HG03103 (cell line): Measurements from ENCODE around the gene ENC1.

ENCODE experiments used
- ATAC-seq: cut with Tn5 transposase; IDR thresholded peaks from one replicate; pipeline ENCODE4 v1.9.1; 2021; ENCODE audit warnings: low read depth; ENCODE audit not compliant: unreplicated experiment

ENC1 gene

GRCh38 chr5:74616236-74617146 lies 24.0 kb downstream of the ENC1 start:
- ATAC-seq, result no peak

- no peak for ATAC-seq
These were observed 27.2 kb downstream of the ENC1 start for GRCh38 chr5:74613283-74613682.

GRCh38 chr5:74612045-74612444 lies 28.5 kb downstream of the ENC1 start:
- ATAC-seq, result no peak

GRCh38 chr5:74608736-74609601 lies 31.6 kb downstream of the ENC1 start:
- no peak for ATAC-seq

DNA sequence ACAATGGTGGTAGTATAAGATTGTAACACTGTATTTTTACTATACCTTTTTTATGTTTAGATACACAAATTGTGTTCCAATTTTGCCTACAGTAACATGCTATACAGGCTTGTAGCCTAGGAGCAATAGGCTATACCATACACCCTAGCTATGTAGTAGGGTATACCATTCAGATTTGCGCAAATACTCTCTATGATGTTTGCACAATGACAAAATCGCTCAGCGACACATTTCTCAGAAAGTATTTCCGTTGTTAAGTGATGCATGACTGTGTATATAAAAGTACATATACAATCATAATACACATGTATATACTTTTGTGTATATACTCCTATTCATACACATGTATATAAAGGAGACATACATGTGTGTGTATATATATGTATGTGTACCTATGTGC lies 34.8 kb downstream of the ENC1 start:
- ATAC-seq, result no peak

DNA sequence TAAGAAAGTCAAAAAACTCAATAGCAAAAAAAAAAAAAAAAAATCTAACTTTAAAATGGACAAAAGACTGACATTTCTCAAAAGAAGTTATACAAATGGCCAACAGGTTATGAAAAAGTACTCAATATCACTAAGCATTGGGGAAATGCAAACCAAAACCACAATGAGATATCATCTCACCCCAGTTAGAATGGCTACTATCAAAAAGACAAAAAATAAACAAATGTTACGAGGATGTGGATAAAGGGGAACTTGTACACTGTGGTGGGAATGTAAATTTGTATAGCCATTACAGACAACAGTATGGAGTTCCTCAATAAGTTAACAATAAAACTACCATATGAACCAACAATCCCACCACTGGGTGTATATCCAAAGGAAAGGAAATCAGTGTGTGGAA lies 37.2 kb downstream of the ENC1 start:
- ATAC-seq, result no peak

DNA sequence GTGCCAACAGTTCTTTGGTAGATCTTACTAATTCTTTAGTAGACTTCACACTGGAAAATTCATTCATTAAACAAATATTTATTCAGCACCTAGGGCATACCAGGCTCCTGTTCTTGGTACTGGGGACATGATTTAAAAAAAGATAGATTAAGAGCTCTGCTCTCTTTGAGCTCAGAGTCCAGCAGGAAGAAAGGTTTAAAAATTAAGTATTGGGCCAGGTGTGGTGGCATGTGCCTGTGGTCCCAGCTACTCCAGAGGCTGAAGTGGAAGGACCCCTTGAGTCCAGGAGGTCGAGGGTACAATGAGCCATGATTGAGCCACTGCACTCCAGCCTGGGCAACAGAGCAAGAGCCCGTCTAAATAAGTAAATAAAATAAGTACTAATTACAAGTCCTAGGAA lies 41.4 kb downstream of the ENC1 start:
- ATAC-seq, result no peak

DNA sequence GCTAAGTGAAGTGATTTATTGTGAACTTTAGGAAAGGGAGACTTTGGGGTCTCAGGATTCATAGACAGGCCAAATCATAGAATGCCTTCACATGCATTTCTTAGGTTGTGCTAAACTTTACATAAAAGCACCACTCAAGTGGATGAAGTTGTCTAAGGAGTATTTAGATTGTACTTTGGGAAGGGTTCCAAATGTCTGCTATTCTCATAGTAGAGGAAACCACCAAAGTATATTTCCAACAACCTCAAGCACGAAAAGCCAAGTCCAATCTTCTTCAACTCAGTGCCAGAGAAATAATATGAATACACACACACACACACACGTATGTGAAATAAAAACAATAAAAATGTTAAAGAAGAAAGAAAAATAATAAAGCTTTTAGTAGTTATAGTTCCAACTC lies 41.8 kb downstream of the ENC1 start:
- ATAC-seq, result no peak

DNA sequence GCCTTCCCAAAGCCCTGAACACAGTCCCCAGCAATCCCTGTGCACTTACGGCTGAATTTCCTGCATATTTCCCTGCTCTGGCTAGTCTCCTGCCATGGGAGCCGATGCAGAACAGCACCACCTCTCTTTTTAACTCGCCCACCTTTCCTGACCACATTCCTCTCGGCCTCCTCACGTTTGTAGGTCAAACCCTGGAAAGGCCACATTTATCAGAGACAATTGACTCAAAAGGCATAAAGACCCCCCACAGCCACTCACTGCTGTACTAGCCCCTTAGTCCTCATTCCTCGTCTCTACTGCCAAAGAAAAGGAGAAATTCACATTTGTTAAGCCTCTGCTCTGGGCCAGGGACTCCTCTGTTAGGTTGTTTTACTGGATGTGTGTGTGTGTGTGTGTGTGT lies 43.6 kb downstream of the ENC1 start:
- no peak for ATAC-seq

DNA sequence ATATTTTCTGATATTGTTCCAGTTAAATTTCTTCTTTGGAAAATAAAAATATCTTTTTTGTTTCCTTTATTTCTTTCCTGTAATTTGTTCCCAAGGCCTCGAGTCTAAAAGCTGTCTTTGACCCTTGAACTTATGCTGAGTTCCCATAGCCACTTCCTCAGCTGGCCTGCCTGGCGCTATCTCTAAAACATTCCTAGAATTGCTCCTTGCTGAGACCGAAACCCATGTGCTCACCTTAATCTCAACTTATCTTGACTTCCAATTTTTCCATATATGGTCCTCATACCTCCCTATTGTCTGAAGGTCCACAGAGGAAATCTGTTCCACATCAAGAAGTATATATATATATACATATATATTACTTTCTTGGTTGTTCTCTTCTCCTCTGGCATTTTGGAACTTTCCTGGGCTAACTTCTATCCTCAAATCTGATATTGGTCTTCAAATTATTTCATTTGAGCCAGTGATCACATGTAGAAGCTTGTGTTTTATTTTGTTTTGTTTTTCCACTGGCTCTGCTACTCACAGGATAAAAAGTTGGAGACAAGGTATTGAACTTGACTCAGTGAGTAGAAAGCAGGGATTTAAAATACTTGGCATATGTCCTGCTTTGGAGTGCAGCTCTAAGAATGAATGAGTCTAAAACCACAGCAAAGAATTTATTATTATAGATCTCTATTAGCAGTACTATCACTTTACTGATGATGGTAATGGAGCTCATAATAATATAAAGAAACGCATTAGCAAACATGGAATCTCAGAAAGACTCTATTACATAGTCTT lies 45.2 kb downstream of the ENC1 start:
- no peak for ATAC-seq

DNA sequence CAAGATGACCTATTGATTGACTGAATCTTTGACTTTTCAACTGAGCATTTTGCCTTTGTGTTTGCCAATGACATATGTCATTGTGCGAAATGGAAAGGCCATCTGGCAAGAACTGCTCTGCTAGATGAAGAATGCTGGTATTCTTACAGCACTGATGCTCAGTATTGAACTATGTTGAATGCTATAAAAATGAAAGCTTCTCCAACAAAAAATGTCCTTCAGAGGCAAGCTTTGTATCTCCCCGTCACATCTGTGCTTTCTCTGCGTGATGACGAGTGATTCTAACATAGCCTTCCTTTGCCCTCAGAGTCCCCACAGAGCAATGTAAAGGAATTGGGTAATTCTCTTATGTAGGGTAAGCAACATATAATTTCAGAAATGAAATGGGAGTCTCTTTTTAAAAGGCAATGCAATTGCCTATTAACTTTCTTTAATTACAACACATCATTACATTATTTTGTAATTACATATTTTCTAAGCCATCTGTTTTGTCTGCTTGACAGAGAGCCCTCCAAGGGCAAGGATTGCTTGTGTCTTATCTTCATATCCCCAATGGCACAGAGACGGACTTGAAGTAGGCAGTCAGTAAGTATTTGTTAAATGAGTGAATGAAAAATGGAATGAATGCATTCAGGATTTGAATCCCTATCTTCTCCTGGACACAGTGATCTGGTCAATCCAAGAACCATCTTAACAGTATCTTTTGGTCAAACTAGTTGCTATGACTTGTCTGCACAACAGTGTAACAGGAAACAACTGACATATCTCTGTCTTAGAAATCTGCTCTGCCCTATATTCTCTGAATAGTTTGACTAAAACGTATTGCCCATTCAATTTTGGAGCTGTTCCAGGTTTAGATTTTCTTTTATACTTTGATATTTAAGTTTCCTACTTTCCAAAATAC lies 46.1 kb downstream of the ENC1 start:
- ATAC-seq, result no peak

DNA sequence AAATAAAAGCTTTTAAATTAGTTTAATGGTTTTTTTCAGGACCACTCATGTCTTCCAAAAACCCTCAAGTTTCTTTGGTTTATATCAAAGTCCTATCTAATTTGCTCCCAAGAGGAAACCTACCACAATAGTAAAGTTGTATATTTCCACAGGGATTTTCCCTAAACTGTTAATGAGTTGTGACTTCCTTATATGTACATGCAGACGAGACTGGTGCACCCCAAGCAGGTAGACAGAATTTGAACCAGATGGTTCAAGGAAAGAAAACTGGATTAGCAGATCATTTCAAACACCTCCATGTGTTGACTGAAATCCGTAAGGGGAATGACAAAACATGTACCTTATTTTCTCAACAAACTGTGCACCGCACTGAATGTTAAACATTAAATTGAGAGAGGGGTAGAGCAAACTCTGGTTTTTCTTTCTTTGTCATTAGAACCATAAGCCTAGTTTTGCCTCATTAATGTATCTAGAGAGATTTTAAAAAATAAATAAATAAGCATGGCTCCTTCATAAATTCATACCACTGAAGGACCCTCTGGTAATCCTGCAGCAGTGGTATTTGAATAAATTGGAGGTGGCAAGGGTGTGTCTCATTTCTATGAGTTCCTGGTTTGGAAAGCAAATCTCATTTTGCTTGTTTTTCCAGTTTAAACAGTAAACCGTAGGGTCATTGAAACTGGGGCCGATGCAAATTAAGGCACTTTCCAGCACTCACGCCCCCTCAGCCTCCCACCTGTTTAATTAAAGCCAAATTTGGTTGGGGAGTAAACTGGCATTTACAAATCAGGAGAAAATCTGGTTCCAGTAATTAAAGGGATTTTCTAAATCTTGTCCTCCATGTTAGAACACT lies 51.1 kb downstream of the ENC1 start:
- ATAC-seq, result no peak

DNA sequence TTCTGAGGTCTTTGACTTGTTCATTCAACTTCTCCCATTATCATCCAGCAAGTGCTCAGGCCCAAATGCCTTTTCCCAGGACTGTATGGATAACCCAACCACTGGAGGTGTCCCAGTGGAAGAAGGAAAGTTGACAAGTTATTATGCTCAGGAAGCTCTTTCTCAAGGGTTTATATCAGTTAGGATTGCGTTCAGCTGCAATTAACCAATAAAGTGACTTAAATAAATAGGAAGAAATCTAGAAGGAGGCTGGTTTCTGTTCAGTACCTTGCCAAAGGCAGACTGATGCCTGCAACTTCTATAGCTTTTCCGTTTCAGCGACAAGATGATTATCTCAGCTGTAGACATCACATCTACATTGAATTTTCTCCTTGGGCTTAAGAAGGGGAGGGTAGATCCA lies 52.1 kb downstream of the ENC1 start:
- no peak for ATAC-seq

DNA sequence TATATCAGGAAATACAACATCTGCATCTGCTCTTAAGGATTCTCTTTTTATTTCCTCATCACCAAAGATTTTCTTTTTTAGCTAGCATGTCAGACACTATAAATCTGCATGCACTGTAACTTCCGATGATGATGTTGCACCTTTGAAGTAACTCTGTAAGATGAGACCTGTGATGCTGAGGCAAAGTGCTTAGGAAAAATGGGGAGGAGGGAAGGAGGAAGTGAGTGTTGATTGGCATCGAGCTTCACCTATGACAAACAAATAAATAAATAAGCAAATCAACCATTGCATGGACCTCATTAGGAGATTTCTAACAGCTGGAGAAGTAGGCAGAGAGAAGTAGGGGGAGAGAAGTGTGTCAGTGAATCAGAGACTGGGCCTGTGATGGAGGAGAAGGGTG lies 52.6 kb downstream of the ENC1 start:
- no peak for ATAC-seq

- no peak for ATAC-seq
These were observed 53.2 kb downstream of the ENC1 start for GRCh38 chr5:74587300-74587699.

DNA sequence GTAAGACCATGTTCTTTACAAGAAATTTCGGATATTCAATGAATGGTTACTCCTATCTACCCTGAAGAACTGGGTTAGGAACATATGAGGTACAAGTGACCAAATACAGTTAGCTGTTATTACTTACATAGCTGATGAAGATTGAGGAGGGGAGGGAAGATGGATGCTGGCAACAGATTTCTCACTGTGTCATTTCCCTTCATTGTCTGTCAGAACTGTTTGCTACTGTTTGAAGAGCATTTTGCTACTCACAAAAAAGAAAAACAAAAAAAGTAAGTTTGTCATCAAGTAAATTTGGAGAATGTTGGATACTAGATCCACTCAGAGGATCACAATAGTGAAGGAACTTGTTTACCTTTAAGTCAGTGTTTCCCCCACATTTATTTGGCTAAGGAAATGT lies 53.7 kb downstream of the ENC1 start:
- no peak for ATAC-seq

DNA sequence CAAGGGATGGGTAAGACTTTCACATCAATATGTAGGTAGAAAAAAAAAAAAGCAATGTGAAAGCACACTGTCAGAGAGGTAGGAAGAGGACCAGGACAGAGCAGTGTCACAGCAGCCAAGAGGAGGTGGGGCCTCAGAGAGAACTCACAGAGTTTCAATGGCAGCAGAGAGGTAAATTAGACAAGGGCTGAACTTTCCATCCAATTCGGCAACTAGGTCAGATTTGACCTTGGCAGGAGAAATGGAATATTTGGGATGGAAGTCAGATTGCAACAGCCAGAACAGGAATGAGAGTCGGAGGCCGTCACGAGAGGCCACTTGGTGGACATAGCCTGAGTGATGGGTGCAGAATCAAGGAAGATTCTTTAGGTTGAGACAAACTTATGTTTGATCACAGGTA lies 57.7 kb downstream of the ENC1 start:
- ATAC-seq, result no peak

DNA sequence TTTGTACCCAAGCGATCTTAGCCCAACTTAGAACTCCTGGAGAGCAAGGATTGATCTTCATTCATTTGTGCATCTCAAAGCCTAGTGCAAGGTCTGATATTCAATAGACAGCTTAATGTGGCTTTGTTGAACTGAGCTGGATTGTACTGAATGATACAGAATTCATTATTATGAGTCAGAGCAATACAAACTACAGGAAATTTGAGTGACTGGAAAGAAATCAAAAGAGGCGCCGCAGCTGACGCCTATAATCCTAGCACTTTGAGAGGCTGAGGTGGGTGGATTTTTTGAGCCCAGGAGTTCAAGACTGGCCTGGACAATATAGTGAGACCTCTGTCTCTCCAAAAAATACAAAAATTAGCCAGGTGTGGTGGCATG lies 58.6 kb downstream of the ENC1 start:
- ATAC-seq, result no peak

DNA sequence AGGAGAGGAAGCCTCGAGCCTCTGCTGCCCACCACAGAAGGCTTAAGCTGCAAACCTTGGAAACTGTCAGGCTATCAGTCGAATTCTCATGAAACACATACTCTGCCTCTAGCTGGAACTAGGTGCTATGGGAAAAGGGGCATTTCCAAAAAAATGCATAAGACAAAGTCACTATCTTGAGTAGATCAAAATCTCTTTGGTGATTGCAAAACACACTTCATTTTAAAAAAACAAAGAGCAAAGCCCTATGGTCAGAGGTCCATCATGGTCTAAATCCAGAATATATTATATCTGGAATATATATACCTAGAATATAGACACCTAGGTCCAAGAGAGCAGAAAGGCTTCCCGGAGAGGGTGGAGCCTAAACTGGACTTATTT lies 59.8 kb downstream of the ENC1 start:
- ATAC-seq, result no peak
